AG08395 (cell line): ENCODE data around the gene OPCML.
A peak's percentile ranks its signal among the peaks of the same experiment; 100 is the strongest.

Experiments used
- DNase-seq: peaks from one replicate; pipeline ENCODE4 v3.0.0; 2012; ENCODE audit warnings: mixed read lengths, low spot score

OPCML gene

DNA sequence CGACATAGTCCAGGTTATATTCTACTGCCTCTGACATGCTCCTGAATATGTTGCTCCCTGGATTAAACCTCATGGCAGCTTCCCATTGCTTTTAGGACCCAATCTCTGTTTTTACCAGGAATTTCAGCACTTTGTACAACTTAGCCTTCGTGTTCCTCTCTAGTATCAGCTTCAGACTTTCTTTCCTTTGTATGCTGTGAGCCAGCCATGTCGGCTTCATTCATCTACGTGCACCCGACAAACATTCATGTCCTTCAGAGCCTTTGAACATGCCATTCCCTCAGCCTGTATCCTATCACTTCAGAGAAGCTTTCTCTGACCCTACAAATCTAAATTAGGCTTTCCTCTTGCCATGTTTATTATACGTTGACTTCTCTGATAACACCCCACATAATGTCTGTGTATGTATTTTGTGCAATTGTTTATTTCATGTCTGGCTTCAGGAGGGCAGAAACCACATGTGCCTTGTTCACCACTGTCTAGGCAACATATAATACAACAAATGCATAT, 743.4 kb downstream of the OPCML start:
- no peak for DNase-seq

DNA sequence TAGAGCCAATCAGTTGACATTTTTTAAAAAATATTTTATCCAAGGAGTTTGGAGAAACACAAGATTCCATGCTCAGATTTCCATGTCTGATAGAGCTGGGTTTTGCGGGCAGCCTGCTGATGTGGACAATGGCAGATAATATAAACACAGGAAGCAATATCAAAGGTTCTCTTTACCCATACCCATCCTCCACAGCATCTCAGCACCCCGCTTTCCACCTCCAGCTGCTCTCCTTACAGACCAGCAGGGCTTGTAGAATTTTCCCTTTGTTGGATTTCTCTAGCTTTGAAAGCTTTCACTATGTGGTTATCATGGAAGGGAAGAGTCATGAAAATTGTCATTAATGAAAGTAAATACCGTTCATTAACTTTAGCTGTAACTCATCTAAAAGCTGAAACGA, 746.4 kb downstream of the OPCML start:
- DNase-seq: no peak

DNA sequence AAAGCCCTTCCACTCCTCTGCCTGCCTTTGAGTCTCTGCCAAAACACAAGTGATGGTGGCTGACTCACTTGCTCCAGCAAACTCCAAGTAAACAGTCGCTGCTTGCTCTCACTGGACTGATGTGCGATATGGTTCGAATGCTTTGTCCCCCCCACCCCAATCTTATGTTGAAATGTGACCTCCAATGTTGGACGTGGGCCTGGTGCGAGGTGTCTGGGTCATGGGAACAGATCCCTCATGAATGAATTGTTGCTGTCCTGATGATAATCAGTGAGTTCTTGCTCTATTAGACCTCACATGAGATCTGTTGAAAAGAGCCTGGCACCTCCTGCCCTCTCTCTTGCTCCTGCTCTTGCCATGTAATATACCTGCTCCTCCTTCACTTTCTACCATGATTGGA, 747.9 kb downstream of the OPCML start:
- DNase-seq: peak; percentile 6

DNA sequence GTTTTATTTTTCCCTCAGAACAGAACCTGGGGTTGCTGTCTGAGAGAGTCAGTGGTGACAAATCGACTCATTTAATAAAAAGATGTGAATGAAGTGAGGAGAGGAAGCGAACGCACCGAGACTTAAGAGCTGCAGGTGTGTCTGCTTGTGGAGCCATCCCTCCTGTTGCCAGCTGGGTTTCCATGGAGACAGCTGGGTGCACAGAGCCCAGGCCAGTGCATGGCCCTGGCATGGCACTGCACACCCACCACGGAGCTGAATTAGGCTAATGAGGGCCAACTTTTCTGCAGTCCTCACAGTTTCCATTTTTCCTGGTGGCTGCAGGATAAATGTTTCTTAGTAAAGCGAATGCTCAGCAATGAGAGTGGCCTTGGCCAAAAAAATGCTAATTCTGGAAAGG, 750.2 kb downstream of the OPCML start:
- no peak for DNase-seq

GRCh38 chr11:132780046-132780445, 752.3 kb downstream of the OPCML start:
- no peak for DNase-seq

GRCh38 chr11:132779497-132779896, 752.8 kb downstream of the OPCML start:
- peak; percentile 29 for DNase-seq

DNA sequence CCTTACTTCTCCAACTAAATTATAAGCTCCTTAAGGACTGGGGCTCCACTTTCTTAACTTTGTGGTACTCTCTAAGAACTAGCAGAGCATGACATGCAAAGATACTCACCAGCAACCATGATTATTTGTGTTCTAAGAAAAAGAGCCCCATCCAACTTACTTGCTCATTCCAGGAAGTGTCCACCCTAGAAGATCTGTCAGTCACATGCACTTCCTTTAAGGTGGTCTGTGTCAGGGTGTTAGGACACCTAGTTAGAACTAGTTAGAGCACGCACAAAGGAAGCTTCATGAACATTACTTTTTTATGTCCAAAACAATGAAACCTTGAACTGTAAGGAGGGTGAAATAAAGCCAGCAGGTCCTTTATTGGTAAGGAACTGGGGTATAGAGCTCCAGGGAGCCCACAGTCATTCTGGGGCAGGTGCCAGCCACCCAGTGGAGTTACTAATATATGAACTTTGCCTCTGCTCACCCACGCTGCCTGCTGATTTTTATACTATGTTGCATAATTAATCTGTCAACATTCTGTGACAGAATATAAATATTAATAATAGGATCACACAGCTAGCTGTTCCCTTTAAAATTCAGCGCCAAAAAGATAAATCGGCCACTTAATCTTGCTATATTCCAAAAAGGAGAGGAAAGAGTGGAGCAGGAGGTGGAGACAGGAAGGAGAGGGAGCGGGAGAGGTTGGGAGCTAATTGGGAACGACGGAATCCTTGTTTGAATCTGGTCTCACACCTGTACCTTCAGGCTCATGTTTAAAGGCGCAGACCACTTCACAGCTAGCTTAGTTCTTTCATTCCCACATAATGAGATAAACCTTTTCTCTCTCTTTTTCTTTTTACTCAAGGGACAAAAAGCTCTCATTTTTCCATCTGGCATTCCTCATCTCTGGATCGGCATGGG, 755.0 kb downstream of the OPCML start:
- no peak for DNase-seq

- DNase-seq: no peak
These were observed 758.5 kb downstream of the OPCML start for GRCh38 chr11:132773751-132774150.

- DNase-seq: peak; percentile 13
These were observed 759.4 kb downstream of the OPCML start for GRCh38 chr11:132772703-132773545.

- no peak for DNase-seq
These were observed 760.6 kb downstream of the OPCML start for GRCh38 chr11:132771746-132772145.

- DNase-seq: no peak
These were observed 761.3 kb downstream of the OPCML start for GRCh38 chr11:132770829-132771530.

GRCh38 chr11:132763503-132763902, 768.8 kb downstream of the OPCML start:
- no peak for DNase-seq

DNA sequence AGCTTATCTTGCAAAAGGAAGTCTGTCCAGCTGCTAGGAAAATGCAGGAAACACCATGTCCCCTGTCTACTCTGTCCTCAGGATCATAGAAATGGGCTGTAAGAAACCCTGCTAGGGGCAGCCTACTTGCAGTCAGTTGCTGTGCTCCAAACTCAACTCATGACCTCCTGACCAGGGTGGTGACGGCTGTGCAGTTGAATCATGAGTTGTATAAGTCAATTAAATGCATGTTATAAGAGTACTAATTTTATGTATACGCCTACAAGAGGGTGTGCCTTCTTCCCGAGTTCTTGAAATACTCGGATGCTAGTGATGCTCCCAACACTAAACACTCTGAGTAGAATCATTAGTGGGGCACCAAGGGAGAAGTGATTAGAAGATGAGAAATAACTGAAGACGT, 776.4 kb downstream of the OPCML start:
- no peak for DNase-seq

DNA sequence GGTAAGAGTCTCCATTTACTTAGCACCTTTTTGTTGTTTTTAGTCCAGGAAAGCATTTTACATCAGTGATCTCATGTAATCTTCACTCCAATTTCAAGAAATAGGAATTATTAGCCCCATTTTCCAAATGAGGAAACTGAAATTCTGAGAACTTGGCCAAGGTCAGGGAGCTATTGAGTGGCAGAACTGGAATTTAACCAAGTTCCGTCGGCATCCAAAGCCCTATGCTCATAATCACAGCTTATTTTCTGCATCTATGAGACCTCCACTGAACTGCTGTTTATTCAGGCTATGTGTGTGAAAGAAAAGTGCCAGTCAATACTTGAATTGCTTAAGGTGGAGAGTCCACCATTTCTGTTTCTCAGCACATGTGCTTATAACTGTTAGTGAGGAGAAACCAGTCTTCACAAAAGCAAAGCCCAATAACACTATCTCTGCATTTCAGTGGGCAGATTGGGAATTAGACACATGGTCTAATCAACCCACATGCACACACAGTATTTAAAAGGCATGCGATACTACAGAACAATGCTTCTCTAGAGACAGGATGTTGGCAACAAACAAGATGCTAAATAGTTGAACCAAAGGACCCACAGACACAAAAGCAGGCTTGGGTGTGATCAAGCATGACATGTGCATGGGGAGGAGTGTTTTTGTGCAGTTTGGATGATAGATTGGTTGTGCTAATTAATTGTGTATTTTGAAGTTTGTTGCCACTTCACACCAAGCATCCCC, 780.6 kb downstream of the OPCML start:
- DNase-seq: no peak

DNA sequence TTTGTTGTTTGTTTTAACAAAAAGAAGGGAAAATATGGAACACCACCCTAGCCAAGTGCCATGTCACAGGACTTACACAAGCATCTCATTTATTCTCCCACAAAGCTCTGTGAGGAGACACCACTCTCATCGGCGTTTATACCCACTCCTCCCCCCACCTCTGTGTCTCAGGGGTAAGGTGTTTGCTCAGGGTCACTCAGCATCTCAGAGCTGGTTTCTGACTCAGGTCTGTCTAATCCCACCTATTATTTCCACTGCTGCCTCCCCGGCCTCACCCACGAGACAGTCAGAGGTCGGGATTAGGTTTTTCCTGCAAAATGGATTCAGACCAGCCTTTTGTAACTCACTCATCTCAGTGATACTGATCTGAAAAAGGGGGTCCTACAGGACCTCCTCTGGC, 786.0 kb downstream of the OPCML start:
- DNase-seq: no peak

GRCh38 chr11:132745306-132745705, 787.0 kb downstream of the OPCML start:
- no peak for DNase-seq

DNA sequence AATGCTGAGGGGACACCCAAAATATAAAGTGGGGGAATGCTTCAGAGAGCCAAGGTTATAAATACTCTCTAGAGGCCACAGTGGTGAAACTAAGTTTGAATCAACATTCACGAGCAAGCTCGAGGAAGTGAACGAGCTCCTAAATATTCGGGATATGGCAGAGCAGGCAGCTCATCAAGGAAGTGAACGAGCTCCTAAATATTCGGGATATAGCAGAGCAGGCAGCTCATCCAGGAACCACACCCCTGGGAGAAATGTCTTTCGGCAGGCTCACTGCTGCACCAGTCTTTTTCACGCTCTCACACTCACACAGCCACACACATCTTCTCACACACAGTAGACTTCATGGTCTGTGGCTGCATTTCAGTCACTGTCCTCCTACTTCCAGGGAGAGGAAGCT, 787.5 kb downstream of the OPCML start:
- peak; percentile 76 for DNase-seq

GRCh38 chr11:132743601-132744000, 788.7 kb downstream of the OPCML start:
- no peak for DNase-seq

DNA sequence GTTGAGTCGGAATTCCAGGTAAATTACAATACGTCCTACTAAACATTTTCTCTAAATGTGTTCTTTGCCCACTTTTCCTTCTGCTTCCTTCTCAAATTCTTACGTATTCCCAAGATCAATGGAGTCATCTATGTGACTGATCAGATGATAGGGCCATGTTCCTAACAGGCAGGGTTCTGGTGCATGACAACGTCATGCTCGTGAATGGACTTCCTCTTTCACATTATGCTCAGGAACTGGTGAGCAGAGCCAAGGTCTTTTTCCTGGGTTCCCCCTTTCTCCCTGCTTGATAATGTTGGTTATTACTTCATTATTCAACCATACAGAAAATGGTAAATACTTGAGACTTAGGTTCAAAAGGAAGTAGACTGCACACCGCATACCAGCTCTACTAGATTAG, 789.4 kb downstream of the OPCML start:
- DNase-seq: no peak

GRCh38 chr11:132734217-132734616, 798.1 kb downstream of the OPCML start:
- peak; percentile 88 for DNase-seq

- DNase-seq: no peak
These were observed 804.3 kb downstream of the OPCML start for GRCh38 chr11:132728026-132728425.

DNA sequence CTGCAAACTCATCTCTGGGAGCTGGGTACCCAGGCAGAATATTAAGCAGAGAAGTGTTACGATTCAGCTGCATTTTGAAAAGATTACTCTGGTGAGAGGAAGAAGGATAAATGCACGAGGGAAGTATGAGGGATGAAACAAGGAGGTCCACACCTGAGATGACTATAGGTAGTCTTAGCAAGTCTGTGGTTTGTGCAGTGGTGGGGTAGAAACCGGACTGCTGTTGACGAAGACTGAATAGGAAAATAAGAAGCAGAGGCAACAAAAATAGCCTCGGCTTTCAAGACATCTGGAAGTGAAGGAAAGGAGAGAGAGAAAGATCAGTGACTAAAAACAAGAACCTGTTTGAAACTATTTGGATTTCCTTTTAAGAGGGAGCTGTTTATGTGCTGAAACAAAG, 810.8 kb downstream of the OPCML start:
- DNase-seq: no peak
